Osteoblast (primary cell): ENCODE measurements around the gene APBB1. TPM values are rescaled to one million over a fixed set of nuclear protein-coding genes. Genes with fewer than 3 reads are reported as not detected.

Source experiments
- DNase-seq: peaks from one replicate; pipeline ENCODE4 v3.0.0; 2011; ENCODE audit warnings: low spot score, mixed read lengths; ENCODE audit not compliant: insufficient read length; ENCODE audit errors: missing footprints
- H2AFZ ChIP-seq: 2 replicates; pipeline ENCODE4 v1.6.0; 2011; ENCODE audit warnings: mild to moderate bottlenecking, low read length
- H3K27ac ChIP-seq: 2 replicates; pipeline ENCODE4 v1.5.1; 2011; ENCODE audit warnings: mild to moderate bottlenecking, low read depth, low read length, moderate library complexity
- H3K27me3 ChIP-seq: 2 replicates; pipeline ENCODE4 v1.6.0; 2012; ENCODE audit warnings: mild to moderate bottlenecking, control low read depth, inconsistent platforms, low read length, moderate library complexity; ENCODE audit not compliant: insufficient read depth
- H3K36me3 ChIP-seq: 2 replicates; pipeline ENCODE4 v1.5.1; 2011; ENCODE audit warnings: mild to moderate bottlenecking, low read length, control low read depth, moderate library complexity; ENCODE audit not compliant: insufficient read depth
- H3K4me1 ChIP-seq: 2 replicates; pipeline ENCODE4 v1.5.1; 2011; ENCODE audit warnings: mild to moderate bottlenecking, low read length, control low read depth, moderate library complexity; ENCODE audit not compliant: insufficient read depth
- H3K4me2 ChIP-seq: 2 replicates; pipeline ENCODE4 v1.6.0; 2011; ENCODE audit warnings: mild to moderate bottlenecking, low read length; ENCODE audit not compliant: insufficient read depth
- H3K4me3 ChIP-seq: fragments of 200-600 bp; sonication (generic); 3 replicates; pipeline ENCODE4 v1.5.1; 2012; ENCODE audit warnings: mild to moderate bottlenecking, low read length, inconsistent platforms; ENCODE audit not compliant: insufficient read depth
- H3K79me2 ChIP-seq: 2 replicates; pipeline ENCODE4 v1.6.0; 2012; ENCODE audit warnings: mild to moderate bottlenecking, low read length, control low read depth, inconsistent platforms; ENCODE audit not compliant: insufficient read depth
- H3K9me3 ChIP-seq: 2 replicates; pipeline ENCODE4 v1.5.1; 2011; ENCODE audit warnings: low read depth, low read length, control low read depth
- H4K20me1 ChIP-seq: 2 replicates; pipeline ENCODE4 v1.6.0; 2012; ENCODE audit warnings: mild to moderate bottlenecking, low read length, control low read depth; ENCODE audit not compliant: insufficient read depth
- total RNA-seq: library from RNA; depleted of rRNA; stranded (reverse); fragments of >200 nt; gene quantifications from 2 replicates; pipeline ENCODE4 v1.2.3, GENCODE V29; 2012
- TF ChIP-seq, protein P1 (sequence below): IDR thresholded peaks from 2 replicates; pipeline ENCODE4 v1.5.1; 2011; ENCODE audit warnings: mild to moderate bottlenecking, low read depth, low read length, moderate library complexity; ENCODE audit errors: extremely low read depth

The APBB1 gene
- total RNA-seq, 1 donor, result 45.6 TPM

GRCh38 chr11:6405846-6406245, 13.0 kb downstream of the APBB1 start:
- H4K20me1 ChIP-seq, result peaks cover 27% of the 10 kb centered on the region
- no peaks in the 10 kb centered on the region for H3K9me3 ChIP-seq
- DNase-seq, result no peak
- H3K4me2 ChIP-seq, result no peak overlapping the region
- H3K36me3 ChIP-seq, result peaks cover 9% of the 10 kb centered on the region
- H3K27ac ChIP-seq, result no peak overlapping the region
- TF ChIP-seq, protein P1, sequence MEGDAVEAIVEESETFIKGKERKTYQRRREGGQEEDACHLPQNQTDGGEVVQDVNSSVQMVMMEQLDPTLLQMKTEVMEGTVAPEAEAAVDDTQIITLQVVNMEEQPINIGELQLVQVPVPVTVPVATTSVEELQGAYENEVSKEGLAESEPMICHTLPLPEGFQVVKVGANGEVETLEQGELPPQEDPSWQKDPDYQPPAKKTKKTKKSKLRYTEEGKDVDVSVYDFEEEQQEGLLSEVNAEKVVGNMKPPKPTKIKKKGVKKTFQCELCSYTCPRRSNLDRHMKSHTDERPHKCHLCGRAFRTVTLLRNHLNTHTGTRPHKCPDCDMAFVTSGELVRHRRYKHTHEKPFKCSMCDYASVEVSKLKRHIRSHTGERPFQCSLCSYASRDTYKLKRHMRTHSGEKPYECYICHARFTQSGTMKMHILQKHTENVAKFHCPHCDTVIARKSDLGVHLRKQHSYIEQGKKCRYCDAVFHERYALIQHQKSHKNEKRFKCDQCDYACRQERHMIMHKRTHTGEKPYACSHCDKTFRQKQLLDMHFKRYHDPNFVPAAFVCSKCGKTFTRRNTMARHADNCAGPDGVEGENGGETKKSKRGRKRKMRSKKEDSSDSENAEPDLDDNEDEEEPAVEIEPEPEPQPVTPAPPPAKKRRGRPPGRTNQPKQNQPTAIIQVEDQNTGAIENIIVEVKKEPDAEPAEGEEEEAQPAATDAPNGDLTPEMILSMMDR, result no peak
- no peak overlapping the region for H2AFZ ChIP-seq
- no peaks in the 10 kb centered on the region for H3K79me2 ChIP-seq
- no peaks in the 10 kb centered on the region for H3K4me1 ChIP-seq
- H3K4me3 ChIP-seq, result no peak overlapping the region
- H3K27me3 ChIP-seq, result no peaks in the 10 kb centered on the region

- Histone ChIP-seq H3K27ac (no peak overlapping the region), H3K9me3 (no peaks in the 10 kb centered on the region), H3K36me3 (peaks cover 6% of the 10 kb centered on the region), H3K4me3 (no peak overlapping the region), H3K79me2 (no peaks in the 10 kb centered on the region), H2AFZ (no peak overlapping the region), H3K4me1 (no peaks in the 10 kb centered on the region), H4K20me1 (peaks cover 27% of the 10 kb centered on the region), H3K27me3 (no peaks in the 10 kb centered on the region), H3K4me2 (no peak overlapping the region)
- peak; percentile 68 for DNase-seq
- TF ChIP-seq, protein P1, result no peak
These were observed 13.7 kb downstream of the APBB1 start for GRCh38 chr11:6405052-6405667.

- no peaks in the 10 kb centered on the region for H3K27me3 ChIP-seq
- H2AFZ ChIP-seq, result no peak overlapping the region
- H3K36me3 ChIP-seq, result peaks cover 4% of the 10 kb centered on the region
- H3K27ac ChIP-seq, result no peak overlapping the region
- H4K20me1 ChIP-seq, result peaks cover 27% of the 10 kb centered on the region
- H3K4me1 ChIP-seq, result no peaks in the 10 kb centered on the region
- TF ChIP-seq, protein P1, result no peak
- DNase-seq, result no peak
- no peaks in the 10 kb centered on the region for H3K9me3 ChIP-seq
- H3K79me2 ChIP-seq, result no peaks in the 10 kb centered on the region
- no peak overlapping the region for H3K4me3 ChIP-seq
- no peak overlapping the region for H3K4me2 ChIP-seq
These were observed 14.4 kb downstream of the APBB1 start for GRCh38 chr11:6404342-6405051.

GRCh38 chr11:6403539-6403938, 15.4 kb downstream of the APBB1 start:
- Histone ChIP-seq H4K20me1 (peaks cover 27% of the 10 kb centered on the region), H3K27me3 (no peaks in the 10 kb centered on the region), H2AFZ (no peak overlapping the region), H3K9me3 (no peaks in the 10 kb centered on the region), H3K36me3 (no peaks in the 10 kb centered on the region), H3K79me2 (no peaks in the 10 kb centered on the region), H3K4me1 (no peaks in the 10 kb centered on the region), H3K4me3 (no peak overlapping the region), H3K4me2 (no peak overlapping the region), H3K27ac (no peak overlapping the region)
- DNase-seq, result no peak
- TF ChIP-seq, protein P1, result no peak
